ENCODE data around the gene TSPAN8. TPM values are rescaled to one million over a fixed set of nuclear protein-coding genes. Genes with fewer than 3 reads are reported as not detected.
A peak's percentile ranks its signal among the peaks of the same experiment; 100 is the strongest.

TSPAN8 gene
- total and polyA plus RNA-seq, 4 donors = 5.0 to 18.6 (median 9.4) TPM

DNA sequence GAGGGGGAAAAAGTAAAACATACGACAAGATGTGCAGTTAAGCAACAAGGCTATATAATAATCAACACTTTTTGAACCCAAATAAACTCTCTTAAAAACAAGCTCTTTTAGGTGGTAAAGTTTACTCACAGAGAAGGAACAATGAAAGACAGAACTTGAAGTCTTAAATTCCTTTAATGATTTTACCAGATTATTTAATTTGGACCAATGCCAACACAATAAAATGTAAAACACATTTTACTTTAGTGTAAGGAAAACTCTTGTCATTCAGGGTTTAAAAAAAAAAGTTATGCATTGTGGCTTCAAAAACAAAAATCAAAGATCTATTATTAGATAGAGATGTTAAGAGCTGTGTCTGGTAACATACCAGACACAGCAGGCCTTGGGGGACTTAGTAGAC, 13.1 kb downstream of the TSPAN8 start:
- Histone ChIP-seq H3K9ac (ENCODE audit: insufficient read depth in 1 of 2, low read length in 2 of 2) (peak overlapping the region in 1 of 2 donors; percentile 20), H3K4me3 (no peak overlapping the region), H3K9me3 (ENCODE audit: control insufficient read depth in 4 of 4, insufficient read depth in 3 of 4, low read length in 3 of 4) (peaks cover 0 to 3% (median 0%) of the 10 kb centered on the region in 4 donors), H3K27me3 (ENCODE audit: control insufficient read depth in 3 of 3, insufficient read depth in 3 of 3, low read length in 2 of 3) (no peaks in the 10 kb centered on the region), H3K36me3 (ENCODE audit: control insufficient read depth in 4 of 4, insufficient read depth in 4 of 4, low read length in 4 of 4) (no peaks in the 10 kb centered on the region), H3K27ac (ENCODE audit: low read depth in 1 of 2, low read length in 1 of 2) (no peak overlapping the region), H3K4me1 (ENCODE audit: control insufficient read depth in 5 of 5, insufficient read depth in 5 of 5, low read length in 5 of 5) (peaks cover 0 to 19% (median 2%) of the 10 kb centered on the region in 5 donors)
- 61 to 79% methylated on average over 1 of the region's 1 CpG for WGBS, 2 donors
- ATAC-seq (ENCODE audit: insufficient read depth, low FRiP score) (no peak), DNase-seq (no peak)
- TF ChIP-seq, protein P1, sequence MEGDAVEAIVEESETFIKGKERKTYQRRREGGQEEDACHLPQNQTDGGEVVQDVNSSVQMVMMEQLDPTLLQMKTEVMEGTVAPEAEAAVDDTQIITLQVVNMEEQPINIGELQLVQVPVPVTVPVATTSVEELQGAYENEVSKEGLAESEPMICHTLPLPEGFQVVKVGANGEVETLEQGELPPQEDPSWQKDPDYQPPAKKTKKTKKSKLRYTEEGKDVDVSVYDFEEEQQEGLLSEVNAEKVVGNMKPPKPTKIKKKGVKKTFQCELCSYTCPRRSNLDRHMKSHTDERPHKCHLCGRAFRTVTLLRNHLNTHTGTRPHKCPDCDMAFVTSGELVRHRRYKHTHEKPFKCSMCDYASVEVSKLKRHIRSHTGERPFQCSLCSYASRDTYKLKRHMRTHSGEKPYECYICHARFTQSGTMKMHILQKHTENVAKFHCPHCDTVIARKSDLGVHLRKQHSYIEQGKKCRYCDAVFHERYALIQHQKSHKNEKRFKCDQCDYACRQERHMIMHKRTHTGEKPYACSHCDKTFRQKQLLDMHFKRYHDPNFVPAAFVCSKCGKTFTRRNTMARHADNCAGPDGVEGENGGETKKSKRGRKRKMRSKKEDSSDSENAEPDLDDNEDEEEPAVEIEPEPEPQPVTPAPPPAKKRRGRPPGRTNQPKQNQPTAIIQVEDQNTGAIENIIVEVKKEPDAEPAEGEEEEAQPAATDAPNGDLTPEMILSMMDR (IDR thresholded peaks at IDR 0.05; ENCODE audit: control extremely low read depth, extremely low read depth) = no peak

DNA sequence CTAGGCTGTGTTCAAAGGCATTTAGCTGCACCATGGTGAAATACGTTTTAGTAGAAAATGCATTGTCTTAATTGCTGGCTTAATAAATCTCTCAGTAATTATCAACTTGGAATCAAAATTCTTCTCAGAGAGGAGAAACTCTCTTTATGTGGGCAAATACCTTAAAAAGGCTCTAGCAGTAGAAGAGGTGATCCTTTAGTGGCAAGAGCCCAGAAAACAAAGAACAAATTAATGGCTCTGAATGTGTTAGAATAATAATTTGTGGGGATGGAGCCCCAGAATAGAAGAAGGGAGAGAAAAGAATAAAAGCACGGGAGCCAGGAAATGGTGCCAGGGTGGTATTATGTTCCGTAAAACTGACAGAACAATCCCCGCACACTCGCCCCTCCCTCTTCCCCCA, 14.8 kb downstream of the TSPAN8 start:
- no peak overlapping the region for H3K4me3 ChIP-seq
- no peaks in the 10 kb centered on the region for H3K9me3 ChIP-seq (ENCODE audit: control insufficient read depth in 4 of 4, insufficient read depth in 3 of 4, low read length in 3 of 4)
- H3K4me1 ChIP-seq (ENCODE audit: control insufficient read depth in 5 of 5, insufficient read depth in 5 of 5, low read length in 5 of 5) = peaks cover 0 to 19% (median 2%) of the 10 kb centered on the region in 5 donors
- H3K27me3 ChIP-seq (ENCODE audit: control insufficient read depth in 3 of 3, insufficient read depth in 3 of 3, low read length in 2 of 3) = no peaks in the 10 kb centered on the region
- H3K36me3 ChIP-seq (ENCODE audit: control insufficient read depth in 4 of 4, insufficient read depth in 4 of 4, low read length in 4 of 4) = no peaks in the 10 kb centered on the region
- H3K9ac ChIP-seq (ENCODE audit: insufficient read depth in 1 of 2, low read length in 2 of 2) = no peak overlapping the region
- ATAC-seq (ENCODE audit: insufficient read depth, low FRiP score) (no peak), DNase-seq (no peak)
- H3K27ac ChIP-seq (ENCODE audit: low read depth in 1 of 2, low read length in 1 of 2) = no peak overlapping the region
- TF ChIP-seq, protein P1 (IDR thresholded peaks at IDR 0.05; ENCODE audit: control extremely low read depth, extremely low read depth) = no peak
- 76 to 82% methylated on average over 5 of the region's 5 CpGs for WGBS, 2 donors

DNA sequence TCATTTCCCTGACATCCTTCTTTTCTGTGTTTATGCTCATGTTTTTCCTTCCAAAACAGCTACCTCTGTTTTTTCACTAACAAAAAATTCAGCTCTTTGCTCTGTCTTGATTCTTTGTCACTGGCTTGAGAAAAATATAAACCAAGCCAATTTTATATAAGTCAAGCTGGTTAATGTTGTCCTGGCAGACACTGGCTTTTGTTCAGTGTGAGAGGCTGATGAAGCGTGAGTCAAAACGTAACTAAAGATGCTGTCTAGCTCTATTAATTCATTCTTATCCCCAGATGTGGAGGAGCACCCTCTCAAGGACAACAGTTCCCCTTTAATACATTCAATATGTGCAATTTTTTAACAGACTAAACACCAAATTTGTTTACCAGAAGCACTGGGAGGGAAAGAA, 15.8 kb downstream of the TSPAN8 start:
- H3K27ac ChIP-seq (ENCODE audit: low read depth in 1 of 2, low read length in 1 of 2) = no peak overlapping the region
- no peaks in the 10 kb centered on the region for H3K9me3 ChIP-seq (ENCODE audit: control insufficient read depth in 4 of 4, insufficient read depth in 3 of 4, low read length in 3 of 4)
- H3K4me3 ChIP-seq = no peak overlapping the region
- H3K27me3 ChIP-seq (ENCODE audit: control insufficient read depth in 3 of 3, insufficient read depth in 3 of 3, low read length in 2 of 3) = no peaks in the 10 kb centered on the region
- H3K36me3 ChIP-seq (ENCODE audit: control insufficient read depth in 4 of 4, insufficient read depth in 4 of 4, low read length in 4 of 4) = no peaks in the 10 kb centered on the region
- H3K9ac ChIP-seq (ENCODE audit: insufficient read depth in 1 of 2, low read length in 2 of 2) = no peak overlapping the region
- 75 to 79% methylated on average over 2 of the region's 2 CpGs for WGBS, 2 donors
- H3K4me1 ChIP-seq (ENCODE audit: control insufficient read depth in 5 of 5, insufficient read depth in 5 of 5, low read length in 5 of 5) = peaks cover 0 to 19% (median 2%) of the 10 kb centered on the region in 5 donors
- DNase-seq (peak in 2 of 3 donors; percentile 36 to 50), ATAC-seq (ENCODE audit: insufficient read depth, low FRiP score) (no peak)
- TF ChIP-seq, protein P1 (IDR thresholded peaks at IDR 0.05; ENCODE audit: control extremely low read depth, extremely low read depth) = no peak

DNA sequence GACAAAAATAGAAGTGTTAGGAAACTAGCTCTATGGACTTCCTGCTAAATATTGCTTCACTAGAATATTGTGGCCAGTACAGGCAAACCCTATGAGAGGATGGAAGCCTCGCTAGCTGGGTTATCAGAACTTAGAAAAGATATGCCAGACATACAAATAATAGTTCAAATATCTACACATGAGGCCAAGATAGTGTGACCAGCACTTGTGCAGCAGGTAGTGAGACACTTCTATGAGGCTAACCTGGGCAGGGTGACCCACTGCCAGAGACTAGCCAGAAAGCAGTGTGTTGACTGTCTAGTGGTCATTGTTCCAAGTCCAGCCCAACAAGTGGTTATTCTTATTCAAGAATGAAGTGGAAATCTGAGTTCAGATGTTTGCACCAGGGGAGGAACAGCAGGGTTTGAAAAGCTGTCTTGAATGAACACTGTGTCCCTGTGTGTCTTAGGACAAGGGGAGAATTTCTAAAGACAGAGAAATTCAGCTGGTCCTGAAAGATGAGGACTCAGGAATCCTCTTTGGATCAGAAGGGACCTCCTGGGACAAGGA, 16.3 kb downstream of the TSPAN8 start:
- 69 to 70% methylated on average over 1 of the region's 1 CpG for WGBS, 2 donors
- DNase-seq = no peak
- no peaks in the 10 kb centered on the region for H3K9me3 ChIP-seq (ENCODE audit: control insufficient read depth in 4 of 4, insufficient read depth in 3 of 4, low read length in 3 of 4)
- H3K9ac ChIP-seq (ENCODE audit: insufficient read depth in 1 of 2, low read length in 2 of 2) = no peak overlapping the region
- H3K27me3 ChIP-seq (ENCODE audit: control insufficient read depth in 3 of 3, insufficient read depth in 3 of 3, low read length in 2 of 3) = no peaks in the 10 kb centered on the region
- H3K4me3 ChIP-seq = no peak overlapping the region
- no peaks in the 10 kb centered on the region for H3K36me3 ChIP-seq (ENCODE audit: control insufficient read depth in 4 of 4, insufficient read depth in 4 of 4, low read length in 4 of 4)
- TF ChIP-seq, protein P1 (IDR thresholded peaks at IDR 0.05; ENCODE audit: control extremely low read depth, extremely low read depth) = no peak
- H3K4me1 ChIP-seq (ENCODE audit: control insufficient read depth in 5 of 5, insufficient read depth in 5 of 5, low read length in 5 of 5) = peaks cover 0 to 19% (median 2%) of the 10 kb centered on the region in 5 donors
- ATAC-seq (ENCODE audit: insufficient read depth, low FRiP score) = no peak
- peak overlapping the region in 1 of 2 donors; percentile 65 for H3K27ac ChIP-seq (ENCODE audit: low read depth in 1 of 2, low read length in 1 of 2)

Measured in lung (tissue), 12 donors.